AG09319 (cell line): Measurements from ENCODE around the gene KLHL18.
A peak's percentile ranks its signal among the peaks of the same experiment; 100 is the strongest.

Experiments used
- DNase-seq: peaks from one replicate; pipeline ENCODE4 v3.0.0-alpha.2; 2010; ENCODE audit warnings: low read depth; ENCODE audit errors: extremely low read depth
- TF ChIP-seq, protein P1 (sequence below): IDR thresholded peaks from 2 replicates; pipeline ENCODE4 v1.5.1; 2011; ENCODE audit warnings: low read depth, mild to moderate bottlenecking, inconsistent platforms, low read length, moderate library complexity

Gene KLHL18

DNA sequence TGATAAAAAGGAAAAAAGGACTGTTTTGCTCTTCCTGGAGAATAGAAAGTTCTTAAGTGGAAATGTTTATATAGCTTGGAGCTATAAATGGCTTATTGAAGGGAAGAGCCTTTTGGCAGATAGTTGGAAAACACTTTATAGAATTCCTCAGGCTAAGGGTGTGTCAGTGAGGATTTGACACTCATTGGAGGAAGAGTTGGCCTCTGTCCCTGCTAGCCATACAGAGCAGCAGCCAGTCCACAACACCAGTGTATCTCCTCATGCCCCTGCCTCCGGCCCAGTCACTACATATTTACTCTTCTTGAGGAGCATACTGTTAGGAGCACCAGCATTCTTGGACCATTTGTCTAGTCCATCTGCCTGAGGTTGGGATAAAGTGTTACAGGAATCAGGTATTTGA lies 36.2 kb downstream of the KLHL18 start:
- TF ChIP-seq, protein P1, sequence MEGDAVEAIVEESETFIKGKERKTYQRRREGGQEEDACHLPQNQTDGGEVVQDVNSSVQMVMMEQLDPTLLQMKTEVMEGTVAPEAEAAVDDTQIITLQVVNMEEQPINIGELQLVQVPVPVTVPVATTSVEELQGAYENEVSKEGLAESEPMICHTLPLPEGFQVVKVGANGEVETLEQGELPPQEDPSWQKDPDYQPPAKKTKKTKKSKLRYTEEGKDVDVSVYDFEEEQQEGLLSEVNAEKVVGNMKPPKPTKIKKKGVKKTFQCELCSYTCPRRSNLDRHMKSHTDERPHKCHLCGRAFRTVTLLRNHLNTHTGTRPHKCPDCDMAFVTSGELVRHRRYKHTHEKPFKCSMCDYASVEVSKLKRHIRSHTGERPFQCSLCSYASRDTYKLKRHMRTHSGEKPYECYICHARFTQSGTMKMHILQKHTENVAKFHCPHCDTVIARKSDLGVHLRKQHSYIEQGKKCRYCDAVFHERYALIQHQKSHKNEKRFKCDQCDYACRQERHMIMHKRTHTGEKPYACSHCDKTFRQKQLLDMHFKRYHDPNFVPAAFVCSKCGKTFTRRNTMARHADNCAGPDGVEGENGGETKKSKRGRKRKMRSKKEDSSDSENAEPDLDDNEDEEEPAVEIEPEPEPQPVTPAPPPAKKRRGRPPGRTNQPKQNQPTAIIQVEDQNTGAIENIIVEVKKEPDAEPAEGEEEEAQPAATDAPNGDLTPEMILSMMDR = no peak

DNA sequence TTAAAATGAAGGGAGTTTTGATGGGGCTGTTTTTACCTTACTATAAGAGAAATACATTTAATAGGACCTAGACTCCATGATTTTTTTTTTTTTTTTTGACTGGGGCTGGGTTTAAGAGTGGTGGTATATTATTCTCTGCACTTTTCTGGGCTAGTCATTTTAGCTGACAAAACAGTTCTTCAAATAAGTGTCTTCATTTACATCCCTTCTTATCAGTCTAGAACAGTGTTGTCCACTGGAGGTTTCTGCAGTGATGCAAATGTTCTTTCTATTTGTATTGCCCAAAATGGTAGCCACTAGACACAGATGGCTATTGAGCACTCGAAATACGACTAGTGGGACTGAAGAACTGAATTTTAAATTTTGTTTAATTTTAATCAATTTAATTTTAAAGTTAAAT lies 37.2 kb downstream of the KLHL18 start:
- no peak for DNase-seq
- TF ChIP-seq, protein P1 = no peak

More for the DNA sequence above, 36.2 kb downstream of the KLHL18 start:
- DNase-seq = no peak

DNA sequence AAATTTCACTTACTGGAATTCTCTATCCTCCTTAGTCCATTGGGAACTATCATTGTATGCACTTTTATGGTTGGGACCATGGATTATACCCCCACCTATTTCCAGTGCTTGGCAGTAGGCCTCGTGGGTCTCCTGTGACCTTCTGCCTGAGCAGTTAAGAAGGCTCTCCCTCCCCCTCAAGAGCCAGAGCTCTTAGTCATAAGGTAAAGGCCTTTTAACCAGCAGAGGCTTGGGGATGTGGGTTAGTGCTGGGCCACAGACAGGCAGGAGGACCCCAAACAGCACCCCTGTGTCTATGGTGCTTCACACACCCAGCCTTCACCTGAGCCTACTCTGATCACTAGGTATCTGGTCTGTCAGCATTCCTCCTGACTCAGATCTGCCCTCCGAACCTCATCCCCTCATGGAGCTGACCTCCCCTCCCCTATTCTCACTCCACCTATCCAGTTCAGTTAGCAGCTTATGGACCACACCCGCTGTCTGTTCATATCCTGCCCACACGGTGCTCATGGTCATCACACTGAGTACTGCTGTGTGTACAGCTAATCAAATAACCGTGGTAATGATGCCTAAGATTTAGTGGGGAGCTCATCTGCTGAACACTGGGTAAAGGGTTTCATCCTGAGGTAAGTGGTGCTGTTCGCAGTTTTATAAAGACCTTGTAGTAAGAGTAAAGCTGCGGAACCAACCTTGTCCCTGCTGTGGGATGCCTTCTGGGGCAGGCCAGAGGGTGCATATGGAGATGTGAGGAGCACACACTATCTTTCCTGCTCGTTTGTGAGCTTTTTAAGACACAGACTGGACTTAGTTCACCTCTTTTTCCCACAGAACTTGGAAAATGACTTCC lies 40.9 kb downstream of the KLHL18 start:
- no peak for DNase-seq
- TF ChIP-seq, protein P1 = no peak

- peak; percentile 58 for DNase-seq
These were observed 41.6 kb downstream of the KLHL18 start for GRCh38 chr3:47324278-47324865.

DNA sequence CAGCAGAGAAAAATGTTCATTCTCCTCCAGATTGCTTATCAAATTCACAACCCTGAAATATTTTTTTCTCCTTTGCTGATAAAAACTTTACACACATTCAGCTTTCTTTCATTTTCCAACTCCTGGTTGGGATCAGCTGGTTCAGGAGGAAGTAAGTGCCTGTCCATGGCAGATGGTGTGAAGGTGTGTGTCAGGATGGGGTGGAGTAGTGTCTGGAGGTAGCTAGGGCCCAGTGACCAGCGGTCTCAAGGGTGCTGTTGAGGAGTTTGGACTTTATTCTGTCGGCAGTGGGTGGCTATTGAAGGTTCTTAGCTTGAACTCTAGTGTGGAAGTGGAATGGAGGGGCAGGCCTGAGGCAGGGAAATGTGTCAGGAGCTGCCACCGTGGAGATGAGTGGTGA lies 51.2 kb downstream of the KLHL18 start:
- no peak for DNase-seq
- TF ChIP-seq, protein P1 = no peak

More at GRCh38 chr3:47324278-47324865, 41.6 kb downstream of the KLHL18 start:
- TF ChIP-seq, protein P1 = peak; percentile 77

- TF ChIP-seq, protein P1 = no peak
- no peak for DNase-seq
These were observed 54.9 kb downstream of the KLHL18 start for GRCh38 chr3:47337656-47338055.

DNA sequence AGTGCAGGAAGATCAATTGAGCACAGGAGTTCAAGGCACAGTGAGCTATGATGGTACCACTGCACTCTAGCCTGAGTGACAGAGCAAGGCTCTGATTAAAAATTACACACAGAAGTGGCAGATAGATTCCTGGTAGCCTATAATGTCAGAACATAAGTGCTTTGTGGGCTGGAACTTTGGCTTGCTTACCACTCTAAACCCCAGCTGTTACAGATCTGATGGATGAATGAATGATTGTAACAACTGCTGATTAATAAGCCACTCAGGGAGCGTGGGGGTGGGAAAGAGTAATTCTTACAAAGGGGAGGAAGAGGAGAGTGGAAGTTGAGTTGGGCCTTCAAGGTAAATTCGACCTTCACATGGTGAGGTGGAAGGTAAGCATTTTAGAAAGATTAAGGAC lies 57.2 kb downstream of the KLHL18 start:
- TF ChIP-seq, protein P1 = no peak
- no peak for DNase-seq
